HCT116 (cell line): Measurements from ENCODE around the gene TMEM209. TPM values are rescaled to one million over a fixed set of nuclear protein-coding genes. Genes with fewer than 3 reads are reported as not detected.
"Not testable (repeated sequence)": the region's sequence is repeated elsewhere in the genome, so short reads cannot be mapped to it uniquely, and the experiment has no call there.

Source experiments
- ATAC-seq: fragments of 200-7000 bp; cut with Tn5 transposase; 2 replicates; pipeline ENCODE4 v1.9.1; 2020; ENCODE audit warnings: mild to moderate bottlenecking, moderate library complexity
- BruUV-seq: library from RNA; stranded (reverse); fragments of 400-500 nt; replicated peaks from 2 replicates; lab custom pipeline; 2021; lab: Mats Ljungman, UMichigan
- CTCF ChIA-PET: fragments of 300-600 bp; sonication (Branson Sonifier 250); formaldehyde crosslinking; loops from one replicate; lab custom pipeline; 2021; ENCODE audit warnings: antibody characterized with exemption; lab: Charles Lee
- POLR2A ChIA-PET: fragments of 300-600, 350-600 bp; sonication (Branson Sonifier 250); formaldehyde crosslinking; loops from one replicate; lab custom pipeline; 2021; ENCODE audit warnings: antibody characterized with exemption; lab: Charles Lee
- RAD21 ChIA-PET, 2 experiments: fragments of 300-600 bp; sonication (Branson Sonifier 250); formaldehyde crosslinking; loops; one replicate each; lab custom pipeline; 2023; ENCODE audit warnings: low total read pairs in 2 of 2; ENCODE audit not compliant: uncharacterized antibody in 2 of 2, unreplicated experiment in 2 of 2, low non-redundant PET in 1 of 2; lab: Charles Lee
- DNase-seq: peaks from one replicate; pipeline ENCODE4 v3.0.0-alpha.2; 2010; ENCODE audit warnings: low read depth, low spot score
- H2AFZ ChIP-seq: fragments of 200-600 bp; shearing (Covaris generic), sonication (generic); 2 replicates; pipeline ENCODE4 v1.6.1; 2017; ENCODE audit warnings: low read depth, mixed run types, mixed read lengths, antibody characterized with exemption, low read length; ENCODE audit not compliant: poor library complexity, severe bottlenecking
- H3K27ac ChIP-seq: 2 replicates; pipeline ENCODE4 v1.5.1; 2012; ENCODE audit warnings: low read depth, low read length
- H3K27me3 ChIP-seq: fragments of 200-600 bp; sonication (generic); 2 replicates; pipeline ENCODE4 v1.6.1; 2016; ENCODE audit warnings: mixed run types, low read length, mixed read lengths; ENCODE audit not compliant: insufficient read depth
- H3K36me3 ChIP-seq, 2 experiments: fragments of 200-500 bp in 1 of 2; fragments of 200-600 bp in 1 of 2; sonication (Bioruptor generic) in 1 of 2; sonication (generic) in 1 of 2; 2 replicates each; pipeline versions ENCODE4 v1.5.1 to v1.6.1; 2014 to 2016; ENCODE audit warnings: low read length in 2 of 2, inconsistent platforms in 1 of 2, mixed read lengths in 1 of 2, mixed run types in 1 of 2; ENCODE audit not compliant: insufficient read depth in 2 of 2, control insufficient read depth in 1 of 2
- H3K4me1 ChIP-seq, 2 experiments: fragments of 200-600 bp in 1 of 2; sonication (generic) in 1 of 2; 2 replicates each; pipeline versions ENCODE4 v1.5.1 to v1.6.1; 2012 to 2017; ENCODE audit warnings: low read length in 2 of 2, inconsistent platforms in 1 of 2, mild to moderate bottlenecking in 1 of 2, mixed read lengths in 1 of 2, mixed run types in 1 of 2, moderate library complexity in 1 of 2; ENCODE audit not compliant: insufficient read depth in 2 of 2, control insufficient read depth in 1 of 2
- H3K4me2 ChIP-seq: fragments of 200-600 bp; sonication (generic); 2 replicates; pipeline ENCODE4 v1.6.1; 2017; ENCODE audit warnings: mixed run types, low read length, mixed read lengths
- H3K4me3 ChIP-seq, 2 experiments: fragments of 200-600 bp in 1 of 2; sonication (generic) in 1 of 2; replicated peaks in 1 of 2; 2 replicates each; pipeline ENCODE4 v1.5.1; 2011 to 2016; ENCODE audit warnings: low read length in 2 of 2, control low read depth in 1 of 2, low read depth in 1 of 2, mild to moderate bottlenecking in 1 of 2, mixed read lengths in 1 of 2, mixed run types in 1 of 2
- H3K79me2 ChIP-seq: fragments of 200-600 bp; sonication (generic); 2 replicates; pipeline ENCODE4 v1.6.1; 2017; ENCODE audit warnings: mild to moderate bottlenecking, mixed run types, low read length, moderate library complexity, mixed read lengths; ENCODE audit not compliant: insufficient read depth
- H3K9ac ChIP-seq: fragments of 200-600 bp; sonication (generic); 2 replicates; pipeline ENCODE4 v1.6.1; 2016; ENCODE audit warnings: low read length, mixed read lengths
- H3K9me2 ChIP-seq: fragments of 200-600 bp; sonication (generic), shearing (Covaris generic); 2 replicates; pipeline ENCODE4 v1.6.1; 2017; ENCODE audit warnings: mixed run types, mild to moderate bottlenecking, moderate library complexity; ENCODE audit not compliant: insufficient read depth
- H3K9me3 ChIP-seq, 2 experiments: fragments of 200-500 bp in 1 of 2; fragments of 200-600 bp in 1 of 2; sonication (Bioruptor generic) in 1 of 2; sonication (generic) in 1 of 2; 2 replicates each; pipeline ENCODE4 v1.6.1; 2014 to 2017; ENCODE audit warnings: low read length in 2 of 2, mixed read lengths in 2 of 2, inconsistent platforms in 1 of 2, low read depth in 1 of 2, mild to moderate bottlenecking in 1 of 2, mixed run types in 1 of 2, moderate library complexity in 1 of 2; ENCODE audit not compliant: control insufficient read depth in 1 of 2, insufficient read depth in 1 of 2
- H4K20me1 ChIP-seq: fragments of 200-600 bp; sonication (generic), shearing (Covaris generic); 2 replicates; pipeline ENCODE4 v1.6.1; 2017; ENCODE audit warnings: mixed run types, mild to moderate bottlenecking, moderate library complexity; ENCODE audit not compliant: insufficient read depth
- FOSL1 ChIP-seq: IDR thresholded peaks from 2 replicates; pipeline ENCODE4 v1.6.1; 2012; ENCODE audit warnings: low read depth
- TCF7L2 ChIP-seq: IDR thresholded peaks from 2 replicates; pipeline ENCODE4 v1.7.0; 2011; ENCODE audit warnings: borderline replicate concordance, inconsistent platforms; ENCODE audit not compliant: insufficient read depth, insufficient read length; ENCODE audit errors: extremely low read depth
- intact Hi-C: fragments of 100-400 bp; cut with micrococcal nuclease; formaldehyde crosslinking; loops from 2 replicates; pipeline ENCODE4 v1.10.0; 2022
- total RNA-seq: library from RNA; stranded (reverse); gene quantifications from one replicate; pipeline ENCODE4 v1.2.1, GENCODE V29; 2021; ENCODE audit not compliant: unreplicated experiment

The TMEM209 gene
- total RNA-seq, 1 experiment from 2014 or later: 35.8 TPM

DNA sequence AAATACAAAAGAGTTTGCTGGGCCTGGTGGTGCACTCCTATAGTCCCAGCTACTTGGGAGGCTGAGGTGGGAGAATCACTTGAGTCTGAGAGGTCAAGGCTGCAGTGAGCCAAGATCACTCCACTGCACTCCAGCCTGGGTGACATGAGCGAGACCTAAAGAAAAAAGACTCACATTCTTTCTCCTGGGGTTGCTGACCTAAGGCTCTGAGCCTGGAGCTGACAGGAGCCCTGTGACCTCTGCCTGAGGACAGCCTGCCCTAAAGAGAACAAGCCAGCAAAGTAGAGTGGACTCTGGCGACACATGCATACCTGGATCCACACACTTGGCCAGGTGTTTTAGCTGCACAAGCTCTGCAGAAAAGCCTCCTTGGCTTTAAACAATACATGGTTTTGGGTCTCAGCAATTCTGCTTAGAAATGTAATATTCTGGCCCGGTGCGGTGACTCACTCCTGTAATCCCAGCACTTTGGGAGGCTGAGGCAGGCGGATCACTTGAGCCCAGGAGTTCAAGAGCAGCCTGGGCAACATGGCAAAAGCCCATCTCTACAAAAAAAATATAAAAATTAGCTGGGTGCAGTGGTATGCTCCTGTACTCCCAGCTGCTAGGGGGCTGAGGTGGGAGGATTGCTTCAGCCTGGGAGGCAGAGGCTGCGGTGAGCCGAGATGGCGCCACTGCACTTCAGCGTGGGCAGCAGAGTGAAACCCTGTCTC, 58.4 kb downstream of the TMEM209 start:
- no peak for ATAC-seq
- no peak overlapping the region for H3K9ac ChIP-seq
- H3K27ac ChIP-seq: no peak overlapping the region
- no peaks in the 10 kb centered on the region for H3K9me3 ChIP-seq
- H2AFZ ChIP-seq: no peak overlapping the region
- no peaks in the 10 kb centered on the region for H3K27me3 ChIP-seq
- TF ChIP-seq TCF7L2 (no peak), FOSL1 (no peak)
- TF ChIP-seq, all 23 proteins: peak for 0
- H3K4me1 ChIP-seq: peaks cover 18 to 30% of the 10 kb centered on the region in 2 experiments
- no peaks in the 10 kb centered on the region for H3K79me2 ChIP-seq
- BruUV-seq: no TSS peak
- H4K20me1 ChIP-seq: no peaks in the 10 kb centered on the region
- ChIA-PET CTCF (no interaction called here), POLR2A (interaction anchor here (1.6 kb wide), 1 partner anchor 13 kb away, joined by 3 read pairs; no protein-coding TSS in a partner anchor), RAD21 (interaction anchor here in 1 of 2 experiments (0.7 kb wide), 1 partner anchor 13 kb away, joined by 3 read pairs; no protein-coding TSS in a partner anchor)
- no peaks in the 10 kb centered on the region for H3K36me3 ChIP-seq
- intact Hi-C loops: no loop called here
- no peak for DNase-seq
- no peak overlapping the region for H3K4me2 ChIP-seq
- no peaks in the 10 kb centered on the region for H3K9me2 ChIP-seq
- H3K4me3 ChIP-seq: no peak overlapping the region

GRCh38 chr7:130146142-130146541, 59.1 kb downstream of the TMEM209 start:
- H3K36me3 ChIP-seq, H3K27ac ChIP-seq, ATAC-seq, H3K4me2 ChIP-seq, H3K27me3 ChIP-seq, DNase-seq, H3K79me2 ChIP-seq, H3K9ac ChIP-seq, CTCF ChIA-PET, intact Hi-C loops, BruUV-seq, H3K9me3 ChIP-seq, H3K4me3 ChIP-seq, H4K20me1 ChIP-seq, H2AFZ ChIP-seq, H3K9me2 ChIP-seq: not testable (repeated sequence)
- ChIA-PET RAD21 (interaction anchor here in 1 of 2 experiments (0.7 kb wide), 1 partner anchor 14 kb away, joined by 3 read pairs; no protein-coding TSS in a partner anchor), POLR2A (interaction anchor here (1.6 kb wide), 1 partner anchor 12 kb away, joined by 3 read pairs; no protein-coding TSS in a partner anchor)
- H3K4me1 ChIP-seq: peaks cover 18 to 30% of the 10 kb centered on the region in 2 experiments
